Measurements from ENCODE around the gene SUPT4H1. TPM values are rescaled to one million over a fixed set of nuclear protein-coding genes. Genes with fewer than 3 reads are reported as not detected.

SUPT4H1 gene
- total and polyA plus RNA-seq, 9 of the 15 experiments (the other 6 are each of a cell fraction or from before 2014, with no cell fraction given), result 62.1 to 320 (median 117) TPM

GRCh38 chr17:58331815-58332777, 19.9 kb downstream of the SUPT4H1 start (continued):
- TF ChIP-seq ZNF518B (CRISPR knock-in tag; IDR thresholded peaks at IDR 0.05) (no peak), ELK3 (CRISPR knock-in tag; IDR thresholded peaks at IDR 0.05) (peak; percentile 72; the same call in 1 of the 2 replicates), SOX6 (IDR thresholded peaks at IDR 0.05) (peak; percentile 48), POLR2AphosphoS5 (IDR thresholded peaks at IDR 0.05; ENCODE audit: control insufficient read depth, insufficient read depth, low read depth, low read length) (peak; percentile 99), RBM17 (IDR thresholded peaks at IDR 0.05; ENCODE audit: borderline replicate concordance, low read depth, low read length) (no peak), MAFG (tag; conservative IDR thresholded peaks at IDR 0.05) (no peak), ESRRB (CRISPR knock-in tag; IDR thresholded peaks at IDR 0.05; ENCODE audit: borderline replicate concordance) (no peak; the same call in 1 of the 2 replicates), JUNB (CRISPR knock-in tag; conservative IDR thresholded peaks at IDR 0.05) (peak; percentile 32; the same call in 1 of the 2 replicates), MEF2D (tag; conservative IDR thresholded peaks at IDR 0.05; ENCODE audit: low read depth) (no peak), ZZZ3 (IDR thresholded peaks at IDR 0.05) (no peak), STAT6 (CRISPR knock-in tag; IDR thresholded peaks at IDR 0.05) (peak; percentile 49; the same call in 1 of the 2 replicates), ATF3 (IDR thresholded peaks at IDR 0.05) (no peak), ATF3 (CRISPR knock-in tag; conservative IDR thresholded peaks at IDR 0.05) (peak; percentile 60; the same call in 1 of the 2 replicates), HCFC1 (IDR thresholded peaks at IDR 0.05; ENCODE audit: low read depth, low read length) (peak; percentile 38; the same call in 1 of the 2 replicates), CREB5 (CRISPR knock-in tag; IDR thresholded peaks at IDR 0.05) (peak; percentile 80; the same call in 1 of the 2 replicates), HDAC1 (IDR thresholded peaks at IDR 0.05) (peak; percentile 53 to 77; a peak in 3 of 4 replicates)
